Measurements from ENCODE around the gene UQCRC1.

- TF ChIP-seq CTCF (conservative IDR thresholded peaks at IDR 0.05; ENCODE audit: low read depth, low read length) (no peak), EZH2 (IDR thresholded peaks at IDR 0.05; ENCODE audit: low read length, unreplicated experiment) (no peak)
Measured at GRCh38 chr3:48596676-48597407, 12.6 kb downstream of the UQCRC1 start.
